K562 (cell line): ENCODE data around the gene FYB1.

Experiments
- CHD7 ChIP-seq: fragments of 200-600 bp; sonication (generic); IDR thresholded peaks from one replicate; pipeline ENCODE4 v1.6.1; 2012; ENCODE audit warnings: mild to moderate bottlenecking, low read depth, low read length, inconsistent platforms
- EP300 ChIP-seq: IDR thresholded peaks from 2 replicates; pipeline ENCODE4 v1.6.1; 2012; ENCODE audit warnings: low read length, improper control_type of control experiment
- JUND ChIP-seq, 2 experiments: IDR thresholded peaks; 2 replicates in 1 of 2; 3 replicates in 1 of 2; pipeline ENCODE4 v1.6.1; 2011; ENCODE audit warnings: borderline replicate concordance in 2 of 2, low read depth in 2 of 2, low read length in 2 of 2, improper control_type of control experiment in 1 of 2, missing biosample characterization in 1 of 2, missing genetic modification characterization in 1 of 2, missing genetic modification reagents in 1 of 2
- MAFK ChIP-seq: IDR thresholded peaks from 2 replicates; pipeline ENCODE4 v1.6.1; 2011; ENCODE audit warnings: low read length, improper control_type of control experiment
- SMC3 ChIP-seq: conservative IDR thresholded peaks from 2 replicates; pipeline ENCODE4 v1.6.1; 2011; ENCODE audit warnings: low read depth, low read length, improper control_type of control experiment; ENCODE audit not compliant: insufficient read depth
- SP1 ChIP-seq: sonication (generic); formaldehyde crosslinking; IDR thresholded peaks from 2 replicates; pipeline ENCODE4 v1.8.1; 2022; ENCODE audit warnings: mild to moderate bottlenecking, missing genetic modification reagents
- USF2 ChIP-seq: sonication (generic); formaldehyde crosslinking; IDR thresholded peaks from 2 replicates; pipeline ENCODE4 v1.5.0; 2020; ENCODE audit warnings: missing genetic modification reagents
- ZNF23 ChIP-seq: fragments of 250-450 bp; sonication (Bioruptor Pico); IDR thresholded peaks from 2 replicates; pipeline ENCODE4 v1.4.0; 2020; ENCODE audit warnings: mild to moderate bottlenecking
- TF ChIP-seq, protein P1 (sequence below), 3 experiments: IDR thresholded peaks in 2 of 3; conservative IDR thresholded peaks in 1 of 3; 2 replicates each; pipeline ENCODE4 v1.5.1; 2011 to 2012; ENCODE audit warnings: low read length in 3 of 3, mild to moderate bottlenecking in 3 of 3, control low read depth in 2 of 3, improper control_type of control experiment in 1 of 3, inconsistent platforms in 1 of 3, low read depth in 1 of 3, mixed read lengths in 1 of 3, moderate library complexity in 1 of 3; ENCODE audit not compliant: insufficient read depth in 2 of 3
- TF ChIP-seq, protein P2 (sequence below), 3 experiments: fragments of 200-800 bp in 1 of 3; fragments of 250-450 bp in 1 of 3; fragments of 450-650 bp in 1 of 3; sonication (Bioruptor Pico) in 1 of 3; sonication (Bioruptor generic) in 1 of 3; formaldehyde crosslinking in 1 of 3; IDR thresholded peaks; 2 replicates each; pipeline versions ENCODE4 v1.6.1 to v1.8.0; 2016 to 2022; ENCODE audit warnings: mild to moderate bottlenecking in 2 of 3, missing genetic modification characterization in 2 of 3, missing compliant biosample characterization in 1 of 3, moderate library complexity in 1 of 3
- TF ChIP-seq, protein P3 (sequence below): sonication (generic); formaldehyde crosslinking; IDR thresholded peaks from 2 replicates; pipeline ENCODE4 v1.8.0; 2022; ENCODE audit warnings: missing genetic modification reagents, mild to moderate bottlenecking, moderate library complexity, borderline replicate concordance

GRCh38 chr5:39107350-39107749, 112.0 kb downstream of the FYB1 start:
- no peak for TF ChIP-seq SMC3
- TF ChIP-seq, protein P1, sequence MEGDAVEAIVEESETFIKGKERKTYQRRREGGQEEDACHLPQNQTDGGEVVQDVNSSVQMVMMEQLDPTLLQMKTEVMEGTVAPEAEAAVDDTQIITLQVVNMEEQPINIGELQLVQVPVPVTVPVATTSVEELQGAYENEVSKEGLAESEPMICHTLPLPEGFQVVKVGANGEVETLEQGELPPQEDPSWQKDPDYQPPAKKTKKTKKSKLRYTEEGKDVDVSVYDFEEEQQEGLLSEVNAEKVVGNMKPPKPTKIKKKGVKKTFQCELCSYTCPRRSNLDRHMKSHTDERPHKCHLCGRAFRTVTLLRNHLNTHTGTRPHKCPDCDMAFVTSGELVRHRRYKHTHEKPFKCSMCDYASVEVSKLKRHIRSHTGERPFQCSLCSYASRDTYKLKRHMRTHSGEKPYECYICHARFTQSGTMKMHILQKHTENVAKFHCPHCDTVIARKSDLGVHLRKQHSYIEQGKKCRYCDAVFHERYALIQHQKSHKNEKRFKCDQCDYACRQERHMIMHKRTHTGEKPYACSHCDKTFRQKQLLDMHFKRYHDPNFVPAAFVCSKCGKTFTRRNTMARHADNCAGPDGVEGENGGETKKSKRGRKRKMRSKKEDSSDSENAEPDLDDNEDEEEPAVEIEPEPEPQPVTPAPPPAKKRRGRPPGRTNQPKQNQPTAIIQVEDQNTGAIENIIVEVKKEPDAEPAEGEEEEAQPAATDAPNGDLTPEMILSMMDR (IDR thresholded peaks at IDR 0.05 in 2 of 3, conservative IDR thresholded peaks at IDR 0.05 in 1 of 3; ENCODE audit: insufficient read depth in 2 of 3, low read depth in 1 of 3, low read length in 3 of 3), result no peak
- TF ChIP-seq USF2, result no peak
- no peak for TF ChIP-seq ZNF23 (CRISPR knock-in tag)
- TF ChIP-seq, protein P2, sequence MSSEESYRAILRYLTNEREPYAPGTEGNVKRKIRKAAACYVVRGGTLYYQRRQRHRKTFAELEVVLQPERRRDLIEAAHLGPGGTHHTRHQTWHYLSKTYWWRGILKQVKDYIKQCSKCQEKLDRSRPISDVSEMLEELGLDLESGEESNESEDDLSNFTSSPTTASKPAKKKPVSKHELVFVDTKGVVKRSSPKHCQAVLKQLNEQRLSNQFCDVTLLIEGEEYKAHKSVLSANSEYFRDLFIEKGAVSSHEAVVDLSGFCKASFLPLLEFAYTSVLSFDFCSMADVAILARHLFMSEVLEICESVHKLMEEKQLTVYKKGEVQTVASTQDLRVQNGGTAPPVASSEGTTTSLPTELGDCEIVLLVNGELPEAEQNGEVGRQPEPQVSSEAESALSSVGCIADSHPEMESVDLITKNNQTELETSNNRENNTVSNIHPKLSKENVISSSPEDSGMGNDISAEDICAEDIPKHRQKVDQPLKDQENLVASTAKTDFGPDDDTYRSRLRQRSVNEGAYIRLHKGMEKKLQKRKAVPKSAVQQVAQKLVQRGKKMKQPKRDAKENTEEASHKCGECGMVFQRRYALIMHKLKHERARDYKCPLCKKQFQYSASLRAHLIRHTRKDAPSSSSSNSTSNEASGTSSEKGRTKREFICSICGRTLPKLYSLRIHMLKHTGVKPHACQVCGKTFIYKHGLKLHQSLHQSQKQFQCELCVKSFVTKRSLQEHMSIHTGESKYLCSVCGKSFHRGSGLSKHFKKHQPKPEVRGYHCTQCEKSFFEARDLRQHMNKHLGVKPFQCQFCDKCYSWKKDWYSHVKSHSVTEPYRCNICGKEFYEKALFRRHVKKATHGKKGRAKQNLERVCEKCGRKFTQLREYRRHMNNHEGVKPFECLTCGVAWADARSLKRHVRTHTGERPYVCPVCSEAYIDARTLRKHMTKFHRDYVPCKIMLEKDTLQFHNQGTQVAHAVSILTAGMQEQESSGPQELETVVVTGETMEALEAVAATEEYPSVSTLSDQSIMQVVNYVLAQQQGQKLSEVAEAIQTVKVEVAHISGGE (CRISPR knock-in tag; IDR thresholded peaks at IDR 0.05), result no peak
- TF ChIP-seq SP1 (CRISPR knock-in tag), result no peak
- TF ChIP-seq, protein P3, sequence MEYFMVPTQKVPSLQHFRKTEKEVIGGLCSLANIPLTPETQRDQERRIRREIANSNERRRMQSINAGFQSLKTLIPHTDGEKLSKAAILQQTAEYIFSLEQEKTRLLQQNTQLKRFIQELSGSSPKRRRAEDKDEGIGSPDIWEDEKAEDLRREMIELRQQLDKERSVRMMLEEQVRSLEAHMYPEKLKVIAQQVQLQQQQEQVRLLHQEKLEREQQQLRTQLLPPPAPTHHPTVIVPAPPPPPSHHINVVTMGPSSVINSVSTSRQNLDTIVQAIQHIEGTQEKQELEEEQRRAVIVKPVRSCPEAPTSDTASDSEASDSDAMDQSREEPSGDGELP (CRISPR knock-in tag), result no peak
- no peak for TF ChIP-seq MAFK
- TF ChIP-seq JUND (IDR thresholded peaks at IDR 0.05; ENCODE audit: borderline replicate concordance, low read depth, low read length), result no peak
- TF ChIP-seq JUND (tag; IDR thresholded peaks at IDR 0.05; ENCODE audit: borderline replicate concordance, low read depth, low read length), result no peak
- TF ChIP-seq CHD7, result no peak
- no peak for TF ChIP-seq EP300
